Measurements from ENCODE around the gene GNG4. TPM values are rescaled to one million over a fixed set of nuclear protein-coding genes. Genes with fewer than 3 reads are reported as not detected.

Gene GNG4
- total and polyA plus RNA-seq, 2 donors (not counting 3 experiments of a cell fraction or from before 2014, with no cell fraction given): 0.10 TPM; not detected in 1

DNA sequence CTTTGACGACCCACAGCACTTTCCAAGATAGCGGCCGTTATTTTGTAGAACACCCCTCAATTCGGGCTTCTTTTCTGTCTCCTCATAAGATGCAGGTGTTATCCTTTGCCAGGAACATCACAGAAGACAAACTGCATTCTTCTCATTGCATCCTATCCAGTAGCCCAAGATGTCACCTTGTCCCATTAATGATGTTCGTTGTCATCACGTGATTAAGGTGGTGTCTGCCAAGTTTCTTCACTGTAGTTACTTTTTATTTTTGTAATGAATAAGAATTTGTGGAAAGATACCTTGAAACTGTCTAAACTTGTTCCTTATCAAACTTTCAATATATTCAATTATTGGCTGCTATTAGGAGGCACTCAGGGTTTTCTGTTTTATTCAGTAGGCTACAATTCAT is 39.4 kb downstream of the GNG4 start:
- DNase-seq (ENCODE audit: low read depth, low spot score) (no peak), FAIRE-seq (no peak)
- H3K27ac ChIP-seq (ENCODE audit: insufficient read depth, low read depth, low read length): no peak overlapping the region
- H3K9me3 ChIP-seq (replicated peaks; ENCODE audit: control insufficient read depth, insufficient read depth, low read length): no peaks in the 10 kb centered on the region
- CTCF ChIA-PET: no interaction called here
- H3K9ac ChIP-seq (replicated peaks; ENCODE audit: extremely low read depth, insufficient read depth, low read length): no peak overlapping the region
- BruUV-seq (replicated peaks): no TSS peak
- POLR2A ChIA-PET: no interaction called here
- H3K36me3 ChIP-seq (ENCODE audit: control insufficient read depth in 2 of 2, extremely low read depth in 1 of 2, insufficient read depth in 2 of 2, low read length in 2 of 2): no peaks in the 10 kb centered on the region
- intact Hi-C loops (cut with micrococcal nuclease): no loop called here
- H3K4me2 ChIP-seq (ENCODE audit: insufficient read depth, low read length): no peak overlapping the region
- no peak overlapping the region for H3K4me3 ChIP-seq (replicated peaks in 1 of 3; ENCODE audit: insufficient read depth in 1 of 3, low read depth in 1 of 3, low read length in 3 of 3)
- no peaks in the 10 kb centered on the region for H3K9me1 ChIP-seq (replicated peaks; ENCODE audit: control insufficient read depth, extremely low read depth, insufficient read depth, low read length)
- dilution Hi-C loops (cut with MboI; ENCODE audit: extremely low pct_ligation_motif_present, low sequenced_read_pairs): no loop called here
- H3K27me3 ChIP-seq (ENCODE audit: control insufficient read depth in 2 of 2, insufficient read depth in 2 of 2, low read length in 2 of 2): peaks cover 0 to 2% of the 10 kb centered on the region in 2 experiments
- H3K79me2 ChIP-seq (ENCODE audit: control insufficient read depth, insufficient read depth, low read length): no peaks in the 10 kb centered on the region
- TF ChIP-seq FOS (IDR thresholded peaks at IDR 0.05; ENCODE audit: borderline replicate concordance, insufficient read depth, low read length) (no peak), GATA2 (IDR thresholded peaks at IDR 0.05; ENCODE audit: insufficient read depth, insufficient read length, low read depth, low read length) (no peak), POLR2AphosphoS5 (IDR thresholded peaks at IDR 0.05; ENCODE audit: insufficient read depth, low read depth, low read length) (no peak), JUN (IDR thresholded peaks at IDR 0.05; ENCODE audit: borderline replicate concordance, insufficient read depth, insufficient read length, low read depth) (no peak), MYC (IDR thresholded peaks at IDR 0.05; ENCODE audit: low read depth, low read length) (no peak), EZH2 (IDR thresholded peaks at IDR 0.05; ENCODE audit: borderline replicate concordance, low read depth, low read length, severe bottlenecking) (no peak), POLR2A (IDR thresholded peaks at IDR 0.05; ENCODE audit: low read depth, low read length) (no peak)
- TF ChIP-seq, protein P1, sequence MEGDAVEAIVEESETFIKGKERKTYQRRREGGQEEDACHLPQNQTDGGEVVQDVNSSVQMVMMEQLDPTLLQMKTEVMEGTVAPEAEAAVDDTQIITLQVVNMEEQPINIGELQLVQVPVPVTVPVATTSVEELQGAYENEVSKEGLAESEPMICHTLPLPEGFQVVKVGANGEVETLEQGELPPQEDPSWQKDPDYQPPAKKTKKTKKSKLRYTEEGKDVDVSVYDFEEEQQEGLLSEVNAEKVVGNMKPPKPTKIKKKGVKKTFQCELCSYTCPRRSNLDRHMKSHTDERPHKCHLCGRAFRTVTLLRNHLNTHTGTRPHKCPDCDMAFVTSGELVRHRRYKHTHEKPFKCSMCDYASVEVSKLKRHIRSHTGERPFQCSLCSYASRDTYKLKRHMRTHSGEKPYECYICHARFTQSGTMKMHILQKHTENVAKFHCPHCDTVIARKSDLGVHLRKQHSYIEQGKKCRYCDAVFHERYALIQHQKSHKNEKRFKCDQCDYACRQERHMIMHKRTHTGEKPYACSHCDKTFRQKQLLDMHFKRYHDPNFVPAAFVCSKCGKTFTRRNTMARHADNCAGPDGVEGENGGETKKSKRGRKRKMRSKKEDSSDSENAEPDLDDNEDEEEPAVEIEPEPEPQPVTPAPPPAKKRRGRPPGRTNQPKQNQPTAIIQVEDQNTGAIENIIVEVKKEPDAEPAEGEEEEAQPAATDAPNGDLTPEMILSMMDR (IDR thresholded peaks at IDR 0.05; ENCODE audit: extremely low read depth in 1 of 2, insufficient read depth in 1 of 2, low read depth in 1 of 2, low read length in 2 of 2): no peak
- TF ChIP-seq, protein P2, sequence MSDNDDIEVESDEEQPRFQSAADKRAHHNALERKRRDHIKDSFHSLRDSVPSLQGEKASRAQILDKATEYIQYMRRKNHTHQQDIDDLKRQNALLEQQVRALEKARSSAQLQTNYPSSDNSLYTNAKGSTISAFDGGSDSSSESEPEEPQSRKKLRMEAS (IDR thresholded peaks at IDR 0.05; ENCODE audit: insufficient read depth, insufficient read length): no peak
- no peaks in the 10 kb centered on the region for H4K20me1 ChIP-seq (replicated peaks; ENCODE audit: control insufficient read depth, extremely low read depth, insufficient read depth, low read length)
- H2AFZ ChIP-seq (ENCODE audit: low read depth, low read length): no peak overlapping the region
- no peaks in the 10 kb centered on the region for H3K4me1 ChIP-seq (ENCODE audit: control insufficient read depth, extremely low read depth, insufficient read depth, low read length)

Measured in endothelial cell of umbilical vein (primary cell).